Neural crest cell (in vitro differentiated cells): ENCODE results near the gene RASA3. TPM values are rescaled to one million over a fixed set of nuclear protein-coding genes. Genes with fewer than 3 reads are reported as not detected.
A peak's percentile ranks its signal among the peaks of the same experiment; 100 is the strongest.

Source experiments
- DNase-seq: peaks from one replicate; pipeline ENCODE4 v3.0.0; 2021; ENCODE audit warnings: low read depth, mixed read lengths, low spot score
- H3K27ac Mint-ChIP-seq: one replicate; pipeline ENCODE4 v1.8.0; 2021; ENCODE audit warnings: mild to moderate bottlenecking, mixed read lengths; ENCODE audit not compliant: unreplicated experiment
- H3K27me3 Mint-ChIP-seq: 2 replicates; pipeline ENCODE4 v1.8.0; 2021; ENCODE audit warnings: low read depth, mild to moderate bottlenecking, mixed read lengths
- H3K36me3 Mint-ChIP-seq: 2 replicates; pipeline ENCODE4 v1.8.0; 2021; ENCODE audit warnings: low read depth, mild to moderate bottlenecking, mixed read lengths
- H3K4me1 Mint-ChIP-seq: 2 replicates; pipeline ENCODE4 v1.8.0; 2021; ENCODE audit warnings: mixed read lengths
- H3K4me3 Mint-ChIP-seq: one replicate; pipeline ENCODE4 v1.8.0; 2021; ENCODE audit warnings: mild to moderate bottlenecking, mixed read lengths
- H3K9me3 Mint-ChIP-seq: 2 replicates; pipeline ENCODE4 v1.8.0; 2021; ENCODE audit warnings: mixed read lengths
- CTCF ChIP-seq: fragments of 200-600 bp; sonication (generic); conservative IDR thresholded peaks from 2 replicates; pipeline ENCODE4 v1.5.0; 2021; ENCODE audit warnings: antibody characterized with exemption, mild to moderate bottlenecking
- total RNA-seq: library from RNA; stranded (reverse); gene quantifications from 2 replicates; pipeline ENCODE4 v1.2.1, GENCODE V29; 2021

RASA3 gene
- total RNA-seq, 1 donor from 2014 or later, result 29.5 TPM

- Mint-ChIP-seq H3K27ac (no peak overlapping the region), H3K4me3 (no peak overlapping the region), H3K27me3 (no peaks in the 10 kb centered on the region), H3K9me3 (no peaks in the 10 kb centered on the region), H3K36me3 (peaks cover 12% of the 10 kb centered on the region), H3K4me1 (no peaks in the 10 kb centered on the region)
- no peak for TF ChIP-seq CTCF
- no peak for DNase-seq
Measured at GRCh38 chr13:114011226-114011625, 121.2 kb downstream of the RASA3 start.

- Mint-ChIP-seq H3K9me3 (no peaks in the 10 kb centered on the region), H3K27ac (no peak overlapping the region), H3K27me3 (no peaks in the 10 kb centered on the region), H3K4me1 (no peaks in the 10 kb centered on the region), H3K36me3 (peaks cover 12% of the 10 kb centered on the region), H3K4me3 (no peak overlapping the region)
- TF ChIP-seq CTCF, result no peak
- no peak for DNase-seq
Measured at GRCh38 chr13:114010401-114011101, 121.9 kb downstream of the RASA3 start.

- H3K9me3 Mint-ChIP-seq, result no peaks in the 10 kb centered on the region
- H3K36me3 Mint-ChIP-seq, result peaks cover 12% of the 10 kb centered on the region
- no peaks in the 10 kb centered on the region for H3K27me3 Mint-ChIP-seq
- no peak overlapping the region for H3K27ac Mint-ChIP-seq
- no peak overlapping the region for H3K4me3 Mint-ChIP-seq
- H3K4me1 Mint-ChIP-seq, result no peaks in the 10 kb centered on the region
- DNase-seq, result no peak
- no peak for TF ChIP-seq CTCF
Measured at GRCh38 chr13:114009590-114010400, 122.6 kb downstream of the RASA3 start.

- no peak for TF ChIP-seq CTCF
- peaks cover 12% of the 10 kb centered on the region for H3K36me3 Mint-ChIP-seq
- no peak for DNase-seq
- no peak overlapping the region for H3K27ac Mint-ChIP-seq
- H3K4me1 Mint-ChIP-seq, result no peaks in the 10 kb centered on the region
- H3K27me3 Mint-ChIP-seq, result no peaks in the 10 kb centered on the region
- no peak overlapping the region for H3K4me3 Mint-ChIP-seq
- H3K9me3 Mint-ChIP-seq, result no peaks in the 10 kb centered on the region
Measured at GRCh38 chr13:114008964-114009589, 123.3 kb downstream of the RASA3 start.

- peak overlapping the region; percentile 95 for H3K27ac Mint-ChIP-seq
- TF ChIP-seq CTCF, result no peak
Measured at GRCh38 chr13:114007566-114007965, 124.9 kb downstream of the RASA3 start.

More at GRCh38 chr13:114007566-114007965, 124.9 kb downstream of the RASA3 start:
- no peaks in the 10 kb centered on the region for H3K9me3 Mint-ChIP-seq
- no peak overlapping the region for H3K4me3 Mint-ChIP-seq
- H3K36me3 Mint-ChIP-seq, result peaks cover 12% of the 10 kb centered on the region
- DNase-seq, result no peak
- H3K4me1 Mint-ChIP-seq, result no peaks in the 10 kb centered on the region
- H3K27me3 Mint-ChIP-seq, result no peaks in the 10 kb centered on the region
